OCI-M2 (cell line): ENCODE measurements around the gene FSTL4.

Experiments
- DNase-seq: peaks from one replicate; lab custom pipeline; 2025; ENCODE audit not compliant: unreplicated experiment; lab: John Stamatoyannopoulos, UW

FSTL4 gene

GRCh38 chr5:133307275-133307674, 305.1 kb downstream of the FSTL4 start:
- no peak for DNase-seq

DNA sequence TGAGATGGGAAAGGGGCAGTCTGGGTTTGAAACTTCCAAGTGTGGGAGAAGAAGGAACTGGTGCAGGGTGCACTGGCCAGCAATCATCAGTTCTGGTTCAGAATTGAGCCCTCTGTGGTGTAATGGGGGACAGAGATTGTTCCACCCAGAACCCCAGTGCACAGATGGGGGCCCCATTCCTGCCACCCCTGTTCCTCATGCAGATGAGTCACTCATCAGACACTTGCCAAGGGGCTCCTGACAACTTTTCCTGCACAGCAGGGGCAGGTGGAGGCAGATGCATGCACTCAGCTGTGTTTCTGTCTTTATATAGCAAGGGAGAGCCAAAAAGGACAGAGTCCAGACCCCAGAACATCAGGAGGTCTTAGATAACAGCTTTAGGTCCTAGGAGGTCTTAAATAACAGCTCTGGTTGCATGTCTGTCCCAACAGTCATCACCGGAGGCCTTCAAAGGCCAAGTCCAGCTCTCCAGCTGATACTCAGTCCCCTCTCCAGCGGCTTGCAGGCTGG, 307.6 kb downstream of the FSTL4 start:
- no peak for DNase-seq

DNA sequence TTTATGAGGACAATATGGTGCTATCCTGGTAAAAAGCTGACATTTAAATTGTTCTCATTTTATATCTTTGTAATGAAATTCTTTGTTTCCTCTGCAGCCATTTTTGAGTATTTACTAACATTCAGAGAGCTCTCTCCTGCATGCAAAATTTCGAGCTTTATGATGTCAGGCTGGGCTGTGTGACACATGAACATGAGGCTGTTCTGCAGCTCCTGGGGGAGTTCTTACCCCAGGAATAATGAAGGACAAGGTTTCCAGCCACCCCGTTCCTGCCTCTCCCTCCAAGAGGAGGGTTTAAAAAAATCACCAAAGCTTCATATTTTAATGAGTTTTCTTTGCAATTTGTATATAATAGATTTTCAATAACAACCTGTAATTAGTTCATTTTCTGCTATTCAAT, 308.2 kb downstream of the FSTL4 start:
- DNase-seq, result no peak

- no peak for DNase-seq
Measured at GRCh38 chr5:133303298-133303697, 309.0 kb downstream of the FSTL4 start.

- DNase-seq, result no peak
Measured at GRCh38 chr5:133299728-133300127, 312.6 kb downstream of the FSTL4 start.

DNA sequence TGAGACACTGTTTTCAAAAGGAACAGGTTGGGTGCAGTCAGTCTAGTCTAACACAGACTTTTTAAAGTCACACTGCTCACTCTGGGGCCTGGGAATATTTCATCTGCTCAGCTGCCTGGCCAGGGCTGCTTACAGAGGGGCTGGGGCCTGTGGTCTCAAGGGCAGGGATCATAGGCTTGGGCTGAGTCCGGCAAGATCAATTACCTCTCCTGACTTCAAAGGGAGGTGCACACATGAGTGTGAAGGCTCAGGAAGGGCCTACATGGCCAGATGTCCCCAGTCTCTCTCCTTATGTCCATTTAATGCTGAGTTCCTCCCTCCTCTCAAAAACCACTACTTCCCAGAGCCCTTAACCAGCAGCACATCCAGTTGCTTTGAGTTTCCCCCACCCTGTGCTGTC, 313.3 kb downstream of the FSTL4 start:
- DNase-seq, result no peak

GRCh38 chr5:133298447-133298846, 313.9 kb downstream of the FSTL4 start:
- no peak for DNase-seq

GRCh38 chr5:133297293-133297692, 315.0 kb downstream of the FSTL4 start:
- no peak for DNase-seq

DNA sequence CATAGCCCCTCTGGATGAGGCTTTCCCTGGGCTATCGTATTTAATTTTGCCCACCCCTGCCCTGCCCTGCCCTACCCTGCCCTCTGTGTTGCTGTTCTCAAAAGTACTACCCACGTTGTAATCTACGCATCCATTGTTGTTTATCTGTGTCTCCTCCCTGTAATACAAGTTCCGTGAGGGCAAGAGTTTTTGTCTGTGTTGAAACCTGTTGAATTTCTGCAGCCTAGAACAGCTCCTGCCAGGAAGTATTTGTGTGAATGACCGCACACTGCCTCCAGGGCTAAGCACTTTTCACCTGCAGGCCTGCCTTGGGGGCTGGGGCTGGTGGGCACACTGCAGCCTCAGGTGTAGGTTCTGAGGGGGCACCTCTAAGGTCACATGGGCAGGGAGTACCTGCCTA, 315.7 kb downstream of the FSTL4 start:
- no peak for DNase-seq

DNA sequence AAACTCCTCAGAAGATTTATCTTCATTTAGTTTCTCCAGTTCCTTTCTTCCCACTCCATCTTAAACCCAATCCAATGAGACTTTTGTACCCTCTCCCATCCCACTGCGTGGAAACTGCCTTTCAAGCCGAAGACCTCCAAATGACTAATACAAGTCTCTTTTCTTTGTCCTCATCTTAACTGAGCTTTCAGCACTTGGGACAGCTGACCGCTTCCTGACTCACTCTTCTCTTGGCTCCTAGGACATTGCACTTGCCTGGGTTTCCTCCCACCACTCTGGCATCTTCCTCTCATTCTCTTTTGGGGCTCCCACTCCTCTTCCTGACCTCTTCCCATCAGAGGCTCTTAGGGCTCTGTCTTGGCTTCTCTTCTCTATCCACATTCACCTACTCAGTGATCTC, 316.8 kb downstream of the FSTL4 start:
- DNase-seq, result no peak

GRCh38 chr5:133294380-133294779, 318.0 kb downstream of the FSTL4 start:
- DNase-seq, result no peak

DNA sequence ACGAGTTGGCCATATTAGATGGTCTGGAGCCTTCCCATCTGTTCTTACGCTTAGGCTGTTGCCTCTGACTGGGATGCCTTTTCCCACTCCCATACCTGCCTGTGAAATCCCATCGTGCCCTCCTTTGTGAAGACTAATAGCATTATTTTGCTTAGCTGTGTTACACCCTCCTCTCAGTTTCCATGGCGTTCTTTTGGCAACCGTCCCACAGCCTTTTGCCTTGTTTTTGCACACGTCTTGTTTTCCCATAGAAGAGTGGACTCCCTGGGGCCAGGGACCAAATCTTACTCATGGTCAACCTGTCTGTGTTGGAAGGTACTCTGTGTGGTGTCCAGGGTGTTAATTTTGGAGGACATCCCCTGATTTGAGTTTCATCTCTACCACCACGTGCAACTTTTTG, 318.4 kb downstream of the FSTL4 start:
- no peak for DNase-seq

DNA sequence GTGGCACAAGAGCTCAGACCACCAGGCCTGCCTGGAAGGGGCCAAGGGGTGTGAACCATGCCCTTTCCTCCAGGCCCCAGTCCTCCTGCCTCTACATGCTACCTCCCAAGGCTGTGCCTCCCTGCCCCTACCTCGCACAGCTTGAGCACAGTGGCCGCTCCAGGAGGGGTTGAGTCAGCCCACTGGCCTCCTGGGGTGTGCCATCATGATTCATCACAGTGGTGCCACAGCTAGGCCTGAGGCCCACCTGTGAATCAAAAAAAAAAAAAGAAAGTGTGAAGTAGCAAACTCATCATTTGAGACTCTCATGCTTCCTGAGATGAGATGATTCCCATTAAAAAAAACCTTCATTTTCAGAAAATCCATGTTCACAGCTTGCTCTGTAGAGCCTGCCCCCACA, 320.0 kb downstream of the FSTL4 start:
- DNase-seq, result no peak

DNA sequence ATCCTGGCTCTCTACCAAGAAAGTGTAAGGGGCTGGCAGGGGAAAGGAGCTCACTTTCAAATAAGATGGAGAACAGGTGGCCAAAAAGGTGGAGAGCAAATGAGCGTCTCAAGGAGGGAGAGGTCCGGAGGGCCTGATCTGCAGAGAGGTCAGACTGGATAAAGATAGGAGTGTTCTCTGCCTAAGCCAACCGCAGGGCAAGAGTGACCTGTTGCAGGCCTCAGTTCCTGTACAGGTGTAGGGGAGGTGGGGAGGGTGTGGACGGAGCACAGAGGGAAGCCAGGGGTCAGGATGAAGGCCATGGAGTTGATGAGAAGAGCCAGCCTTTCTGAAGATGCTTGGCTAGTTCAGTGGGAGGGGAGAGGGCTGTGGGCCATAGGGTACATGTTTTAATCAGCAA, 320.8 kb downstream of the FSTL4 start:
- DNase-seq, result no peak

DNA sequence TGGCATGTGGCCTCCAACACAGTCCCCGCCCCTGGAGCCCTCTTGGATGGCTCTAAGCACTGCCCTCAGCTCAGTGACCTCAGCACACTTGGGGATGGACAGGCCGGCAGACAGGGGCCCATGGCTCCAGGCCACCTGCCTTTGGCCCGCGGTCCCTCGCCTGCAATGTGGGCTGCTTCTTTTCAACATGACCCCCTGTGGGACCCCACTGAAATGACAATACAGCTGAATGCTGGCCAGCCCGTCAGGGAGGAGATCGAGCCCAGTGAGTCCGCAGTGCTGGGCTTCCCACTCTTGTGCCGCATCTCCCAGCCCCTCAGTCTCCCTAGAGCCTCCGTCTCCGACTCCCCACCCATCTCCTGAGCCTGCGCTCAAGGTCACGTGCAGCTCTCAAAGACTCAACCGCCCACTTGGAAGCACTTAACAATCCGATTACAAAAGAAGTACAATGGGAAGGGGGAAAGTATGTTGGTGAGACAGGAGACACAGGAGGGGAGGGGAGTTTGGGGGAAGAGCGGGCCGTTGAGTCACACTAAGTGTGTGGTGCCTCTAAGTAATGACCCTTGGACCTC, 321.6 kb downstream of the FSTL4 start:
- no peak for DNase-seq

GRCh38 chr5:133289686-133290367, 322.5 kb downstream of the FSTL4 start:
- DNase-seq, result no peak

GRCh38 chr5:133287500-133287899, 324.8 kb downstream of the FSTL4 start:
- no peak for DNase-seq

- DNase-seq, result no peak
Measured at GRCh38 chr5:133286483-133286882, 325.9 kb downstream of the FSTL4 start.

GRCh38 chr5:133285583-133286021, 326.7 kb downstream of the FSTL4 start:
- no peak for DNase-seq

DNA sequence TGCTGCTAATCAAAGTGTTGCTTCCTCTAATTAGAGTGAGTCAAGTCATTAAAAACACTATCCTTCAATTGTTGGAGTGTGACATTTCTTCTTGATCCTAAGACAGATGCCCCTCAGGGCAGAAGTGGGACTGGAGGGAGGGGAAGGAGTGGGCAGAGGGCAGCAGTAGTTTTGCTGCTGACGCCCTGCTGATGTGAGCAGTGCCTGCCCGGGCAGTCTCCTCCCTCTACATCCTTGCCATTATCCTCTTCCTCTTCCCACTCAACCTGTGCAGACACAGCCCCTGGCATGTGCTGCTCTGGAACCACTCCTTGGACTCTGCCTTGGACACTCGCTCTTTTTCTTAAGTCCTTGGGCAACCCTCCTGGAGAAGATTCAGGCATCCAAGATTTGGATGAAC, 328.0 kb downstream of the FSTL4 start:
- DNase-seq, result no peak

DNA sequence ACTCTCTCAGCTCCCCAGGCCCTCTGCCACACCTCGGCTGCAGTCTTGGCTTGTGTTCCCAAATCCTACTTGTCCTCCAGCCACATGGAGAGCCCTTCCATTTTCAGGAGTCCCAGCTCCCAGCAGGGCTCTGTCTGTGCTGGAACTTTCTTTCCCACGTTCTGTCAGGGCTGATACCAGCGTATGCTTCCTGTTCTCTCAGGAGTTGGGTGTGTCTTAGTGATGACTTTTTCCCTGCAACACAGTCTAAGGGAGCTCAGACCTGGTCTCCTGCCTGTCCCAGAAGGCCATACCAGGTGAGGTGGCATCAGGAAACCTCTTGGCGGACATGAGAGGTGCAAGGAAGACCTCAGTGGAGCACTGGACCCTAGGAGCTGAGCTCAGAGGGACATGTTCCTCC, 334.0 kb downstream of the FSTL4 start:
- DNase-seq, result no peak

- no peak for DNase-seq
Measured at GRCh38 chr5:133277744-133278143, 334.6 kb downstream of the FSTL4 start.

GRCh38 chr5:133276171-133276570, 336.2 kb downstream of the FSTL4 start:
- DNase-seq, result no peak
